Activated T-cell treated with anti-CD3 and anti-CD28 coated beads for 24 hours (primary cell): ENCODE data around the gene MEPE.
A peak's percentile ranks its signal among the peaks of the same experiment; 100 is the strongest.

Experiments used
- DNase-seq: peaks from one replicate; pipeline ENCODE4 v3.0.0-alpha.2; 2020; ENCODE audit warnings: low read depth

MEPE gene

DNA sequence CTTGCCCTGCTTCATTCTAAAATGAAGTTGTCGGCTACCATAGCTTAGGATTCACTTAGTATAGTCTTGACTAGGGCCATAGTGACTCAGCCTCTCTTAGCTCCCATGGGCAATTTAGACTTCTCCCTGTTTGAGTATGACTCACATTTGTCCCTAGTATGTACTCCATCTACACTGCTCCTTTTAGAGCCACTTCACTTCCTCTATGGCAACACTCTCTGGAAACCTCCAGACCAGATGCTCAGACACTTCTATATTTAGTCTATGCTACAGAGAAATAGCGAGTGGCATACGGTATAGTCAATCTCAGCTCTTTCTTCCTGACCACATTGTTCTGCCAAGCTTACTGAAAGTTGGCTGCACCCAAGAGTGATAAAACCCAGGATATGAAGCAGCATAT is 11.2 kb downstream of the MEPE start:
- no peak for DNase-seq

DNA sequence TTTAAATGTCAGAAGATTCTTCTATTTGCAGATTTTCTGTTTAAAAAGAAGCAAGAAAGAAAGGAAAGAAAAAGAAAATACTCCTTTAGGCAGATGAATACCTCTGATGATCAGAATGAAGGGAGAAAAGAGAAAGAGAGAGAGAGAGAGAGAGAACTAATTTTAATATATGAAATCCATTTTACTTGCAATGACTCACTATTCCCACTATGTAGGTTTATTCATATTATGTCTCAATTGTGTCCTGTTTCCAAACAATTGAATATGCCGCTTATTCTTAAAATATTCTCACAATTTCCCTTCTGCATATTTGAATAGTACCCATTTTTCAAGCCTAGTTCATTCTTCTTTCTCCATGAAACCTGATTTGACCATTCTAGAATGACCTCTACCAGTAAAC is 11.7 kb downstream of the MEPE start:
- DNase-seq = no peak

DNA sequence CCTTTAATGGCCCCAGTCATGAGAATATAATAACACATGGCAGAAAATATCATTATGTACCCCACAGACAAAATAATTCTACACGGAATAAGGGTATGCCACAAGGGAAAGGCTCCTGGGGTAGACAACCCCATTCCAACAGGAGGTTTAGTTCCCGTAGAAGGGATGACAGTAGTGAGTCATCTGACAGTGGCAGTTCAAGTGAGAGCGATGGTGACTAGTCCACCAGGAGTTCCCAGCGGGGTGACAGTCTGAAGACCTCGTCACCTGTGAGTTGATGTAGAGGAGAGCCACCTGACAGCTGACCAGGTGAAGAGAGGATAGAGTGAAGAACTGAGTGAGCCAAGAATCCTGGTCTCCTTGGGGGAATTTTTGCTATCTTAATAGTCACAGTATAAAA is 13.5 kb downstream of the MEPE start:
- DNase-seq = no peak

DNA sequence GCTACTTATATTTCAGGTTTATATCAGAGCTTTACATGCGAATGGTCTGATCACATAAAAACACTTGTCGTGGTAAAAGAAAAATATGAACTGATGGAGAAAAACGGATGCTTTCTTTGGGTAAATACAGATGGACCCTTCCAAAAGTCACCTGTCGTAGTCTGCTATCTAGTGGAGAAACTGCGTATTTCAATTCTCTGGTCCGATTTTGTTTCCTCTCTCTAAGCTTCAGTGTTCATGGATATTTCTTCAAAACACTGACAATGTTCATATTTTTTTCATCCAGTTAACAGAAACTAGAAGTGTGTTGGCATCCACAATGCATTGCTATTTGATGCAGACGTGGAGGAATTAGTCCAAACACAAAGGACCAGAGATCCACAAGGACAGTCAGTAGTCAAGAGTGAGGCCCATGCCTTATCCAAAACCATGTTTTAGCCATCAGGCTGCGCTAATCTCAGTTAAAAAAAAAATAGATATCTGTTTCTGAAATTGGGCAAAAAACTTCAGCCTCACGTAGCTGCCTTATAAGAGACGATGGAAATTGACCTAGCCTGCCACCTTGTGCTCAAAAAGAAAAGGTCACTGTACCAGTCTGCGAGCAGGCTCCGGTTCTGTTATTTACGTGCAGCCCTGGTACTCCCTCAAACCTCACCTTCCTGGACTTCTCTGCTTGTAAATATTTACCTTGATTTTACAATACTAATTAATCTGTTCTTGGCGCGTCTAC is 16.0 kb downstream of the MEPE start:
- DNase-seq = peak; percentile 9

DNA sequence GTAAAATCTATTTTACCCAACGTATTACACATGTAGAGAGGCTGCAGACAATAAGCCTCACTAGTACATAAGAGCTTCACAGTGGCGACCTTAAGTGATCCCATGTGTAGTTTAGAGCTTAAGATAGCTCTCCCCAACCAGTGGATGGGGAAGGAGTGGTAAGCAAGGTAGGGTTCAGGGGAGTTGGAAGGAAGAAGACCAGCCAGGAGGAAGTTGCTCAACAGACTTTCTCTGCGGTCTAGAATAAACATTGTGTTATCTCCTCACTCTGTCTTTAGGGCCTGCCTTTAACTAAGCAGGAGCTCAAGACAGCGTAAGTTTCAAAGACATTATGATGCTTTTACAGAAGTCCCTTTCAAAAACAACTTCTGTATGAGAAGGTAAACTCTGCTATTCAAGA is 16.8 kb downstream of the MEPE start:
- no peak for DNase-seq

DNA sequence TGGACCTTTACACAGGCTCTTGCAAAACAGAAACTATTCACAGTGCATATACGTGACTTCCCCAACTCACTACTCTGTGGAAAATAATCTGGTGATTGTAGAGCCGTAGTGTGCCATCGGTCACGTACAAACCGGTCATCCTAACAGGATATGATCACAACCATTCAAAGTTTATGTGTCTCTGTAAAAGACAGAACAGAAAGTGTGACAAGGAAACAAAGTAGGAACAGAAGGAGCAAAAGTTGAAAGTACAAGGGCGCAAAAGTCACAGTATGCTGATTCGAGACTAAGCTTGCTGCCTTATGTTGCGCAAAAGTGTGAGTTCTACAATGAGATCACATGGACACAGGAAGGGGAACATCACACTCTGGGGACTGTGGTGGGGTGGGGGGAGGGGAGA is 18.6 kb downstream of the MEPE start:
- DNase-seq = no peak

DNA sequence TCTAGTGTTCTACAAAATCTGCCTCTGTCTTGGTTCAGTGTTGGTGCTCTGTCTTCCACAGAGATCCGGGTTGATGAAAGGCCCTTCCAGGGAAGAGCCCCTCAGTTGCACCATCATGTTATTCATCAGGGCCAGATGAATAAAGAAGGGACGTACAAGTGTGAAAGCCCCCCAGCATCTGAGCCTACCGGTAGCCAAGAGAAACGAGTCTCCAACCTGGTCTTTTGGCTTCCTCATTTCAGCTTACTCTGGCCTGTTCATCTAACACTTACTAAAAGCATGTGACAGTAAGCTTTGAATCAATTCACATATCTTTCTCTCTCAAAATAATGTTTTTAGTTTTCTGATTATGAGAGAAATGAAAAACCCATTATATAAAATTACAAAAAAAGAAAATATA is 19.2 kb downstream of the MEPE start:
- no peak for DNase-seq

DNA sequence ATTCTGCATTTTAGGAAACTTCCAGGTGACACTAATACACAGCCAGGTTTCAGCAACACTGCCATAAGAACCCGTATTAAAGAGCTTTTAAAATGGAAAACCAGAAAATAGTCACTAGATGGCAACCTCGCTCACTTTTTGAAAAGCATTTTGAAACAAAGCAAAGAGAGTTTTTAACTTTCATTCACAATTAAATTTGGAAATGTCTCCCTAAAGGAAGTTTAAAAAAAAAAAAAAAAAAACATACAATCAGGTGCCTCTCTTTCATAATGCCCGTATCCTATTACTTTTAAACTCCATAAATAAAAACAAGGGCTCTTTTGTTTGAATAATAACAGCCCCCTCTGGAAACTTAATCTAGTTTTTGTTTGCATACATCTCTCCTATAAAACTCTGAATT is 20.3 kb downstream of the MEPE start:
- no peak for DNase-seq

DNA sequence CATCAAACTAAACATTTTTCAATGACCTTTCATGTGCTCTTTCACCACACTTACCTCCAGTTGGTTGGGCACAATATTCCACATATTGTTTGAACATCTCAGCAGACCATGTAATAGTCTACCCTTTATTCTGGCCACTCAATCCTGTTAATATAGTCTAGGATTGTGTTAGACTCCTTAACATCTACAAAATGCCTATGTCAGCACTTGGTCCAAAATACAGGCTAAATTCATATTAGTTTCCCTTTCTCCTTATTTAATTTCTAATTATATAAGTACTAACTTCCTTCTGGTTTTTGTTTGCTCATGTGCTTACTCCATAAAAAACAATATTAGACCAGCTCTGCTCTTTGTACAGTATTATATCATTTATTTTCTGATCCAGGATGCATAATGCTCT is 21.1 kb downstream of the MEPE start:
- no peak for DNase-seq

DNA sequence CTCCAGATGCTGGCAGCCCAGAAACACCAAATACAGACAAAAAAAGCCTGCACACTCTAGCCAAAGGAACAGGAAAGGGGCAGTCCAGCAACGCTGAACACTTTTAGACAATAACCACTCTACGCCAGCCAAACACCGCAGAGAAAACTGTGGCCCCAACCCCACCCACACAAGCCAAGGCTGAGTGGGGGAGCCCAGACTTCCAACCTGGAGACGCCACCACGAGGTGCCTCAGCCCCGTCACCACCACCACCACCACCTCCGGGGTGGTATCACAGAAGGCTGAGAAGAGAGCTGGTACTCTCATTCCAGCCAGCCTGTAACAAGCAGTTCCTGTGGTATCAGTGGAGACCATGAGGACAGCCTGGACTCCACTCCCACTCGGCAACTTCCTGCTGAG is 22.8 kb downstream of the MEPE start:
- no peak for DNase-seq

DNA sequence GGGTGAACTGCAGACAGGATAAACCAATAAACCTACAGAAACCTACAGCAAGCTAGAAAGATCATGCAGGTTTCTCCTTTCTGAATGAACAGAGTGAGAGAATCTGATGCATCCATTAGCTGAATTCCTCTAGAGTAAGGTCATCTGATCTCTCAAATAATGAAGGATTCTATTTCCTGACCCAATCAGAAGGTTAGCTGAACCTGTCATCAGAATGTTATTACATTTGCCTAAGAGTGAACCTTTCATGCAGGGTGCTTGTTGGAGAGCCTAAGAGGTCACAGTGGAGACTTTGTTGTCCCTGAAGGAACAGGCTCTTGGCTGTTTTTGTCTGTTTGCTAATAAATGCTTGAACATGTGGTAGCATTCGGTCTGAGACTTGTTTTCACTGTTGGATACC is 24.0 kb downstream of the MEPE start:
- no peak for DNase-seq

DNA sequence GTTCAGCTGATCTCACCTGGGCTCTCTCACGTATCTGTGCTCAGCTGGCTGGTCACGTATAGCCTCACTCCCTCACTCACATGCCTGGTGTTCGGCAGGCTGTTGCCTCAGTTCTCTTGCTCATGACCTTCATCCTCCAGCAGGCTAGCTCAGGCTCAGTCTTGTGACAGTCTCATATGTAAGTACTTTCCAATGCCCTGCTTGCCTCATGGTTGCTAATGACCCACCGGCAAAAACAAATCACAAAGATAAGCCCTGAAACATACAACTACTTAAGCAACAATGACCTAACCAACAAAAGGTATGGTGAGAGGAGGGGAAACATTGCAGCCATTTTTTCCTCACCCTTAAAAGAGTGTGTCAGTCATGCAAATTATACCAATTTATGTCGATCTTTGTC is 25.0 kb downstream of the MEPE start:
- DNase-seq = no peak

DNA sequence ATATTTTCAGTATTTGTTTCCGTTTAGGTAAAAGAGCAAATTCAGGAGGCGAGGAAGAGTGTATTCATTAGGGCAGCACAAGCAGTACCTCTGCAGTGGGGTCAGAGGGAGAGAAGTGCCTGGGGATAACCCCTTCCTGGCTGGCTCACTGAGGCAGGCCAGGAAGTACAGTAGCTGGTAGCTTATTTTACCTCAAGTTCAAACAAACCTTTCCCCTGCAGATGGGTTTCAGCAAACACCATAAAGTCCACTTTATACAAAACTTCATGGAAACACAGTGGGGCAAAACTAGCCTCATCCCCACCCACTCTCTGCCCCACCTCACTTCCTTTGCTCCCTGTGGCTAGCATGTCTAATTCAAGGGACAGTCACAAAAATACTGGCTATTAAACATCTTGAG is 29.5 kb downstream of the MEPE start:
- DNase-seq = no peak

DNA sequence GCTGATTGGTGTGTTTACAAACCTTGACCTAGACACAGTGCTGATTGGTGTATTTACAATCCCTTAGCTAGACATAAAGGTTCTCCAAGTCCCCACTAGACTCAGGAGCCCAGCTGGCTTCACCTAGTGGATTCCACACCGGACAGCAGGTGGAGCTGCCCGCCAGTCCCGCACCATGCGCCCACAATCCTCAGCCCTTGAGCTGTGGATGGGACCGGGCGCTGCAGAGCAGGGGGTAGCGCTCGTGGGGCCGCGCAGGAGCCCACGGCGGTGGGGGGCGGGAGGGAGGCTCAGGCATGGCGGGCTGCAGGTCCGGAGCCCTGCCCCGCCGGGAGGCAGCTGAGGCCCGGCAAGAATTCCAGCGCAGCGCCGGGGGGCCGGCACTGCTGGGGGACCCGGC is 30.7 kb downstream of the MEPE start:
- DNase-seq = no peak

DNA sequence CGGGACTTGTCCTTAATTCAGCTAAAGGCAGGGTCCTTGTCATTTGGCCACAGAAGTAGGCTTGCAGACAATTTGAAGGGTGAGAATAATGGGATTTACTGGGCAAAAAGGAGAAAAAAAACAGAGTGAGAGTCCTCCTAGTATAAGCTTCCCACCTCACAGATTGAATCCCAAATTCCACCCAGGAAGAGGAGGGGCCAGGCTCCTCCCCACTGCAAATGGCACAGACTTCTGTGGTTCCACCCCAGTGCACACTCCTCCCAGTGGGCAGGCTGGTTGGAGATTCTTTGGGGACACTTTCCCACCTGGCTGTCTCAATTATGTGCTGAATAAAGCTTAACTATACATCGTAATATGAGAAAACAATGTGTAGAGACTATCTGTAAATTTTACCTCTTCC is 31.6 kb downstream of the MEPE start:
- DNase-seq = no peak

DNA sequence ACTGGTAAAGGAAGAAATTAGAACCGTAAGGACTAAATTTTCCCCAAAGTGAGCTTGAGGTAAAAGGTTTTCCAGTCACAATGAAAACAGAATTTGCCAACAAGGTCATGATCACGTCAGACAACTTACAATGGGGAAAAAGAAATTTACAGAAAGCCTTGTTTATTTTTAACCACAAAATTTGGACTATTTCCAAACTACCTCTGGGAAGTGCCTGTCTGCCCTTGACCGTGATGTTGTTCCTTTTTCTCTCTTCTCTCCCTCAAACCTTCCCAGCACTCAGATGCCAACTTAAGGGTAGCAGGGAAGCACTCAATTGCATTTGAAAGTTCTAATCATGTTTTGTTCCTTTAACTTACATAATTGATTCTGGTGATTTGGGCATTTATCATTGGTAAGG is 32.5 kb downstream of the MEPE start:
- DNase-seq = no peak

DNA sequence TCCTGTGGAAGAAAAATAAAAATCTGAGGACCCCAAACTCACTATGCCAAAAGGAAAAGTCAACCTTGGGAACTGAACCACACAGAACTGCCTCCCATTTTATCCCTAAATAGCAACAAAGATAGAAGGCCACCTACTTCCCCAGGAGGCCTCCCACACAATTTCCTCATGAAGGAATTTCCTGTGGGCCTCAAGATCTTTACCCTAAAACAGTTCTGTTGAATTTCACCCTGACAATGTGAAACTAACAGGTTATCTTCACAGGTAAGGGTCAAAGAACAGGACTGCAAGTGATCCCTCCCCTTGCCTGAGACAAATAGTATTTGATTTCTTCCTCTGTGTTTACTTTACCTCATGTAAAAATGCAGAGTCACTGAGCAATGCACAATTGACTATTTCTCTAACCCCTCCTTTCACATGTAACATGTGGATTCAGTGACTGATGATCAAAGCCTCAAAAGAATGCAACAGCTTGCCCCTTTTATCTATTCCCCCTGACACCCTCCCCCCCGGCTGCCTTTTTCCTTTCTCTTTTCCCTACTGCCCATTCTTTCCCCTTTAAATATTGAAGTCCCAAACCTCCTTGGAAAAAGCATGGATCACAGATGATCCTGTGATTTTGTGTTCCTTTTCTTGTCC is 33.3 kb downstream of the MEPE start:
- DNase-seq = no peak

DNA sequence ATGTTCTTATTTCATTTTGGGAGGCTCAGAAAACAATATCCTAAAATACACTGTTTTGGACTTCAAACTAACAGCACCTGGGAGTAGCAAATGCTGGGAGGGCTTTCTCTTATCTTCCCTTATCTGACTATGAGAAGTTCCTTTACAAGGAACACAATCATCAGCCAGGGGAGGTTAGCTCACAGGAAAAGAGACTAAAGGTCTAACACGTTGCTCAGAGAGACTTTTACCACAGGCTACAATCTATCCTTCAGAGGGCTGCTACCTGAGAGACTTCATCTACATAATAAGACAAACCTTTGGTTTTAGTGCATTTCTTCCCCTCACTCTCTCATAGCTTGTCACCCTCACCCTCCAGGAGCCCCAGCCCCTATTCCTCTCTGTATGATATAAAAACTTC is 35.8 kb downstream of the MEPE start:
- DNase-seq = no peak

DNA sequence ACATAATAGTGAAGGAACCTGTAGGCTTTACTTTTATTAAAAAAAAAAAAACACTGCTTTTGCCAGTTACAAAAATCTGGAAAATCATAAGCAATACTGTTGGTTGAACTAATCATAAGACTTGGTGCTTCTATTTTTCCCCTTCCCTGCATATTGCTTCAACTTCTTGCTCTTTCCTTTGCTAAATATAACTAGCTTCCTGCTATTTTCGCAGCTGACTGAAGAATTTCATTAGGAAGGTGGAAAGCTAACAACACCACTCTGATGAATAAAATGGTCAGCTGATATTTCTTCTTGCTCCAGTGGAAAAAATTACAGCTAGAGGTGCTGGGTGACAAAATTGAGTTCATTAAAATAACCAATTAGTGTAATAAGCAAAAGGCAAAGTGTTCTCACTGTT is 39.3 kb downstream of the MEPE start:
- no peak for DNase-seq

DNA sequence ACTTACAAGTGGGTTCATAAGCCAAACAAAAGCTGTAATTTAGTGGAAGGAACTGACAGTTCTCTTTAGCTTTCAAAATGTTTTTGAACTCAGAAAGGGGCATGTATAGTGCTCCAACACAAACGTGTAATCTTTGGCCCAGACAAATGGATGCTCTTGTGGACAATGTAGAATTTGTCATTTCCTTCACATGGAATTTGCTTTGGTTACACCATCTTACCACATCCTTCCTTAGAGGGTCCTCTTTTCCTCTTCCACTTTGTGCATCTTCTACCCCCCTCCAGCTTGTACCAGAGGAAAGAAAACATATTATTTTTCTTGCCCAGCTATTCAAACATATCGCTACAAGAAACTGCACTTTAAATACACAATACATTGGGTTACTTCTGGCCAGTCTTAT is 42.4 kb downstream of the MEPE start:
- no peak for DNase-seq

DNA sequence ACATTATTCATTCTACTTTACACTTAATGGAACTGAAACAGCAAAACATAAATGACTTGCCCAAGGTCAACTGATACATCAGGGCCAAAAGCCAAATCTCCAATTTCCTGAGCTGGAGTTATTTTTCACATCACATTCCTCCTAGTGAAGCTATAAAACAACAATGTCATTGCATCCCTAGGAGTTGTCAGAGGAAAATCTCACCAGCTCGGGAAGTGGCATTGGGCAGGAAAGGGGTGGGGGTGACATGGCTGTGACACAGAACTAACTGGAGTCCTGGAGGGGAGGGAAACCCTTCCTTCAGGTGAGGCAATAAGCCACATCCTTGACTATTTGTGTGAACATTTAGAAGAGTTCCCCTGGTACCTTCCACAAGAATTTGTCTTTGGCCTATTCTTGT is 47.3 kb downstream of the MEPE start:
- no peak for DNase-seq

DNA sequence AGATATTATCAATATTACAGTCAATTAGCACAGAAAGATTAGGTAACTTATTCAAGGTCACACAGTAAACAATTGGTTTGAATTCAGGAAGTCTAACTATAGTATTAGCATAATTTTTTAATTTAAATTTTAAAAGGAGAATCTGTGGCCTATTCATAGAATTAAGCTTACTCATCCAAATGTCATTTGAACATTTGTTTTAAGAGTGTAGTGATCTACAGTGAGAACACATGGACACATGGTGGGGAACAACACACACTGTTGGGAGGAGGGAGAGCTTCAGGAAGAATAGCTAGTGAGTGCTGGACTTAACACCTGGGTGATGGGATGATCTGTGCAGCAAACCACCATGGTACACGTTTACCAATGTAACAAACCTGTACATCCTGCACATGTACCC is 48.3 kb downstream of the MEPE start:
- DNase-seq = no peak

DNA sequence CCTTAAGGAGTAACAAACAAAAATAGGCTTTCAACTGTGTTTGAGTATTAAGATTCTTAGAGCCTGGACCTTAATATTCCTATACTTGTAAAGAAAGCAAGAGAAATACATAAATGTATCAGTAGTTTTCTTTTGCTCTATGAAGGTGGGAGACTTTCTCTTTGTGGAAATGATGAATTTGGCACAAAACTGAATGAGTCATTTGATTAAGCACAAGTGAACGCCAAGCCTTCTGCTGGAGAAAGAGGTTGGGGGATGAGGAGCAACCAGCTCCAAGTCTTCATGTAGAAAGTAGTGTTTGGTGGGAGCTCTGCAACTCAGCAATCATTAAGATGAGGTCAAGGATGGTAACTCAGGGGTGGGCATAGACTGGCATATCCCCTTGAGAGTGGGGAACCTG is 49.6 kb downstream of the MEPE start:
- DNase-seq = no peak

DNA sequence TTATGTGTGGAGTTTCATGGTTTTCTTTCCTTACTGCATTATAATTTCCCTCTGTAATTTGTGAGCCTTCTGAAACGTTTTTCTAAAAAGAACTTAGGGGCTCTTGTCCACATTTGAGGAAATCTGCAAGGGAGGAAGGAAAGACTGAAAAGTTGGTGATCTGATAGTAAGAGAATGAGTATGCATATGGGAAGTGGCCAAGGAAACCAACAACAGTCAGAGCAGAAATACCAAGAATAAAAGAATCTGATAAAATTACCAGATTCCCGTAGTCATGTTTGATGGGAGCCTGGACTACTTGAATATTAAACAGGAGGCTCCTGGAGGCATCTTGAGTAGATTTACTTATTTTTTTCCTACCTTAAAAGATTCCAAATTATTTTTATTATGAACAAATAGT is 50.1 kb downstream of the MEPE start:
- no peak for DNase-seq
